H1 (cell line): ENCODE results near the gene CCDC81. TPM values are rescaled to one million over a fixed set of nuclear protein-coding genes. Genes with fewer than 3 reads are reported as not detected.

Experiments used
- CTCF ChIA-PET: fragments of 300-600 bp; sonication (Branson Sonifier 250); formaldehyde crosslinking; loops from one replicate; lab custom pipeline; 2021; ENCODE audit not compliant: partially characterized antibody; lab: Charles Lee
- POLR2A ChIA-PET: fragments of 300-600 bp; sonication (Branson Sonifier 250); formaldehyde crosslinking; loops from one replicate; lab custom pipeline; 2021; ENCODE audit warnings: inconsistent platforms; ENCODE audit not compliant: partially characterized antibody; lab: Charles Lee
- DNase-seq, 2 experiments: peaks; one replicate each; pipeline versions ENCODE4 v3.0.0 to v3.0.0-alpha.2; 2010 to 2022; ENCODE audit warnings: low spot score in 2 of 2, low read depth in 1 of 2, mixed read lengths in 1 of 2
- FAIRE-seq: peaks from 2 replicates; lab custom pipeline; 2011; peaks lifted over from hg19 to GRCh38; lab: Jason Lieb, UNC
- H2AFZ ChIP-seq: 2 replicates; pipeline ENCODE4 v1.8.1; 2012; ENCODE audit warnings: low read length, inconsistent platforms
- H2AK5ac ChIP-seq: 2 replicates; pipeline ENCODE4 v1.6.1; 2013; ENCODE audit warnings: low read depth, low read length
- H2BK120ac ChIP-seq: replicated peaks from 2 replicates; pipeline ENCODE3; 2013; ENCODE audit warnings: low read depth, low read length, inconsistent platforms
- H2BK12ac ChIP-seq: 2 replicates; pipeline ENCODE4 v1.6.1; 2013; ENCODE audit warnings: low read depth, low read length
- H2BK15ac ChIP-seq: 2 replicates; pipeline ENCODE4 v1.6.1; 2013; ENCODE audit warnings: low read length
- H2BK20ac ChIP-seq: 2 replicates; pipeline ENCODE4 v1.6.1; 2013; ENCODE audit warnings: low read length
- H2BK5ac ChIP-seq: 2 replicates; pipeline ENCODE4 v1.6.1; 2013; ENCODE audit warnings: low read depth, low read length
- H3K14ac ChIP-seq: 2 replicates; pipeline ENCODE4 v1.6.1; 2013; ENCODE audit warnings: inconsistent platforms; ENCODE audit not compliant: insufficient read length
- H3K18ac ChIP-seq: 2 replicates; pipeline ENCODE4 v1.6.1; 2013; ENCODE audit warnings: low read length; ENCODE audit errors: extremely low read depth
- H3K23ac ChIP-seq: 2 replicates; pipeline ENCODE4 v1.6.1; 2013; ENCODE audit warnings: inconsistent platforms; ENCODE audit not compliant: insufficient read length
- H3K23me2 ChIP-seq: 2 replicates; pipeline ENCODE4 v1.6.1; 2013; ENCODE audit warnings: low read depth, low read length
- H3K27ac ChIP-seq: 2 replicates; pipeline ENCODE4 v1.6.1; 2011; ENCODE audit warnings: low read depth, low read length, inconsistent platforms
- H3K27me3 ChIP-seq, 4 experiments: replicated peaks in 1 of 4; 1 replicate in 1 of 4; 2 replicates in 3 of 4; pipeline versions ENCODE4 v1.6.1 to v1.8.1; 2011 to 2013; ENCODE audit warnings: low read length in 3 of 4, mild to moderate bottlenecking in 3 of 4, inconsistent platforms in 2 of 4, mixed read lengths in 2 of 4, moderate library complexity in 1 of 4; ENCODE audit not compliant: control insufficient read depth in 3 of 4, insufficient read depth in 3 of 4; ENCODE audit errors: extremely low read depth in 1 of 4
- H3K36me3 ChIP-seq, 4 experiments: 2 replicates each; pipeline versions ENCODE4 v1.6.1 to v1.8.1; 2011 to 2013; ENCODE audit warnings: mild to moderate bottlenecking in 4 of 4, low read length in 3 of 4, moderate library complexity in 2 of 4, control low read depth in 1 of 4, inconsistent platforms in 1 of 4; ENCODE audit not compliant: insufficient read depth in 4 of 4, control insufficient read depth in 2 of 4
- H3K4ac ChIP-seq: replicated peaks from 2 replicates; pipeline ENCODE3; 2013; ENCODE audit warnings: low read length, low read depth, mixed read lengths, inconsistent platforms; ENCODE audit not compliant: insufficient read length
- H3K4me1 ChIP-seq, 4 experiments: replicated peaks in 1 of 4; 1 replicate in 1 of 4; 2 replicates in 3 of 4; pipeline versions ENCODE4 v1.6.1 to v1.8.1; 2011 to 2013; ENCODE audit warnings: low read length in 3 of 4, inconsistent platforms in 2 of 4, mixed read lengths in 1 of 4; ENCODE audit not compliant: insufficient read depth in 4 of 4, control insufficient read depth in 3 of 4
- H3K4me2 ChIP-seq, 2 experiments: 2 replicates each; pipeline versions ENCODE4 v1.6.1 to v1.8.1; 2011 to 2013; ENCODE audit warnings: low read depth in 2 of 2, low read length in 2 of 2, control low read depth in 1 of 2, inconsistent platforms in 1 of 2, mild to moderate bottlenecking in 1 of 2; ENCODE audit not compliant: insufficient read depth in 1 of 2
- H3K4me3 ChIP-seq, 4 experiments: fragments of 200-600, 300-600 bp in 1 of 4; sonication (generic), shearing (Covaris generic), sonication (Bioruptor Twin) in 1 of 4; 2 replicates each; pipeline versions ENCODE4 v1.5.1 to v1.8.1; 2011 to 2016; ENCODE audit warnings: low read length in 4 of 4, low read depth in 3 of 4, control low read depth in 2 of 4, inconsistent platforms in 2 of 4, mild to moderate bottlenecking in 2 of 4, mixed read lengths in 1 of 4, moderate library complexity in 1 of 4; ENCODE audit not compliant: insufficient read depth in 2 of 4; ENCODE audit errors: extremely low read depth in 1 of 4
- H3K56ac ChIP-seq: replicated peaks from 2 replicates; pipeline ENCODE3; 2013; ENCODE audit warnings: low read depth, mild to moderate bottlenecking, mixed read lengths, low read length, inconsistent platforms; ENCODE audit not compliant: insufficient read length
- H3K79me1 ChIP-seq: 2 replicates; pipeline ENCODE4 v1.6.1; 2013; ENCODE audit warnings: low read depth, low read length, control low read depth
- H3K79me2 ChIP-seq, 2 experiments: 2 replicates each; pipeline versions ENCODE4 v1.6.1 to v1.8.1; 2012 to 2013; ENCODE audit warnings: low read length in 2 of 2, mild to moderate bottlenecking in 2 of 2, inconsistent platforms in 1 of 2; ENCODE audit not compliant: insufficient read depth in 2 of 2, control insufficient read depth in 1 of 2
- H3K9ac ChIP-seq, 4 experiments: replicated peaks in 1 of 4; 1 replicate in 1 of 4; 2 replicates in 3 of 4; pipeline versions ENCODE4 v1.6.1 to v1.8.1; 2011 to 2013; ENCODE audit warnings: low read depth in 3 of 4, low read length in 3 of 4, control low read depth in 2 of 4, mild to moderate bottlenecking in 2 of 4, moderate library complexity in 2 of 4, inconsistent platforms in 1 of 4; ENCODE audit errors: extremely low read depth in 1 of 4
- H3K9me3 ChIP-seq, 2 experiments: 2 replicates each; pipeline versions ENCODE4 v1.6.1 to v1.8.1; 2012 to 2013; ENCODE audit warnings: mild to moderate bottlenecking in 2 of 2, moderate library complexity in 2 of 2, control low read depth in 1 of 2, inconsistent platforms in 1 of 2, low read depth in 1 of 2, low read length in 1 of 2, mixed read lengths in 1 of 2; ENCODE audit not compliant: insufficient read depth in 2 of 2
- H4K20me1 ChIP-seq, 2 experiments: replicated peaks in 1 of 2; 2 replicates each; pipeline versions ENCODE3 to v1.8.1; 2011 to 2013; ENCODE audit warnings: inconsistent platforms in 2 of 2, low read length in 2 of 2, mild to moderate bottlenecking in 1 of 2; ENCODE audit not compliant: insufficient read depth in 2 of 2, control insufficient read depth in 1 of 2
- H4K5ac ChIP-seq: 2 replicates; pipeline ENCODE4 v1.6.1; 2013; ENCODE audit warnings: low read length, low read depth, mixed read lengths, inconsistent platforms; ENCODE audit not compliant: insufficient read length
- H4K8ac ChIP-seq: 2 replicates; pipeline ENCODE4 v1.8.0; 2013; ENCODE audit warnings: mild to moderate bottlenecking, moderate library complexity, low read length, inconsistent platforms; ENCODE audit not compliant: insufficient read depth; ENCODE audit errors: extremely low read depth
- H4K91ac ChIP-seq: replicated peaks from 2 replicates; pipeline ENCODE3; 2013; ENCODE audit warnings: low read length, mixed read lengths, inconsistent platforms; ENCODE audit not compliant: insufficient read length
- ASH2L ChIP-seq: fragments of 200-600, 300-600 bp; sonication (generic); IDR thresholded peaks from one replicate; pipeline ENCODE4 v1.7.1; 2017; ENCODE audit warnings: low read length
- BACH1 ChIP-seq: IDR thresholded peaks from 2 replicates; pipeline ENCODE4 v1.6.1; 2012; ENCODE audit warnings: low read length, improper control_type of control experiment
- BRCA1 ChIP-seq: IDR thresholded peaks from 2 replicates; pipeline ENCODE4 v1.6.1; 2012; ENCODE audit warnings: low read depth, low read length, improper control_type of control experiment
- CBX8 ChIP-seq: fragments of 300-800, 300-1000 bp; sonication (generic); IDR thresholded peaks from 2 replicates; pipeline ENCODE4 v1.7.1; 2016; ENCODE audit warnings: low read depth, low read length, borderline replicate concordance
- CHD1 ChIP-seq: IDR thresholded peaks from 2 replicates; pipeline ENCODE4 v1.6.1; 2012; ENCODE audit warnings: low read depth, low read length, improper control_type of control experiment
- EGR1 ChIP-seq: IDR thresholded peaks from 2 replicates; pipeline ENCODE4 v1.6.1; 2011; ENCODE audit warnings: low read depth, low read length, borderline replicate concordance
- GABPA ChIP-seq: IDR thresholded peaks from 2 replicates; pipeline ENCODE4 v1.6.1; 2011; ENCODE audit warnings: mild to moderate bottlenecking, low read length, moderate library complexity, borderline replicate concordance; ENCODE audit not compliant: insufficient read depth
- JUN ChIP-seq: IDR thresholded peaks from 2 replicates; pipeline ENCODE4 v1.6.1; 2011; ENCODE audit warnings: low read depth, mild to moderate bottlenecking, improper control_type of control experiment, low read length
- JUND ChIP-seq: IDR thresholded peaks from 2 replicates; pipeline ENCODE4 v1.6.1; 2011; ENCODE audit warnings: mild to moderate bottlenecking, improper control_type of control experiment, low read length
- SIRT6 ChIP-seq: IDR thresholded peaks from one replicate; pipeline ENCODE4 v1.7.1; 2012; ENCODE audit warnings: low read length, inconsistent platforms
- SP1 ChIP-seq: IDR thresholded peaks from 2 replicates; pipeline ENCODE4 v1.6.1; 2011; ENCODE audit warnings: low read depth, low read length
- SP4 ChIP-seq: IDR thresholded peaks from 2 replicates; pipeline ENCODE4 v1.6.1; 2012; ENCODE audit warnings: low read length, inconsistent platforms
- SUZ12 ChIP-seq: fragments of 200-600 bp; sonication (generic); IDR thresholded peaks from 2 replicates; pipeline ENCODE4 v1.6.1; 2012; ENCODE audit warnings: mild to moderate bottlenecking, inconsistent platforms, low read length, moderate library complexity, mixed read lengths
- TCF12 ChIP-seq: IDR thresholded peaks from 2 replicates; pipeline ENCODE4 v1.6.1; 2011; ENCODE audit warnings: low read depth, mild to moderate bottlenecking, low read length
- whole genome bisulfite sequencing, 2 experiments: shearing (Covaris generic) in 1 of 2; methylation state at CpG; one replicate each; pipeline versions ENCODE4 v1.1.6 to v1.1.7; 2013 to 2015; ENCODE audit warnings: low lambda C conversion rate in 2 of 2, mixed read lengths in 2 of 2, inconsistent platforms in 1 of 2, low coverage in 1 of 2, missing lambda C conversion rate in 1 of 2; ENCODE audit not compliant: insufficient replicate concordance in 2 of 2, insufficient coverage in 1 of 2, insufficient read length in 1 of 2; ENCODE audit errors: extremely low coverage in 1 of 2, missing lambda C conversion rate in 1 of 2; 5-methylcytosine and 5-hydroxymethylcytosine counted together
- polyA plus RNA-seq, 7 experiments: library from polyadenylated mRNA; depleted of rRNA in 3 of 7; stranded (reverse) in 5 of 7; unstranded in 2 of 7; fragments of >200 nt in 5 of 7; fragments of 200-250 nt in 2 of 7; gene quantifications; 1 replicate in 5 of 7; 2 replicates in 1 of 7; 4 replicates in 1 of 7; pipeline versions ENCODE4 v1.2.1 to v1.2.3, GENCODE V29; 2011 to 2013; ENCODE audit warnings: missing spikeins in 2 of 7, mixed read lengths in 2 of 7
- total RNA-seq: library from RNA; stranded (reverse); fragmentation: NEBNext Ultra II Directional; extraction: Animal tissue kit (Norgen Biotek cat#: 25700); gene quantifications from 2 replicates; pipeline ENCODE4 v1.2.1, GENCODE V29; 2021

The CCDC81 gene
- total and polyA plus RNA-seq, 2 of the 8 experiments (the other 6 are each of a cell fraction or from before 2014, with no cell fraction given), result 0.30 to 0.58 TPM

DNA sequence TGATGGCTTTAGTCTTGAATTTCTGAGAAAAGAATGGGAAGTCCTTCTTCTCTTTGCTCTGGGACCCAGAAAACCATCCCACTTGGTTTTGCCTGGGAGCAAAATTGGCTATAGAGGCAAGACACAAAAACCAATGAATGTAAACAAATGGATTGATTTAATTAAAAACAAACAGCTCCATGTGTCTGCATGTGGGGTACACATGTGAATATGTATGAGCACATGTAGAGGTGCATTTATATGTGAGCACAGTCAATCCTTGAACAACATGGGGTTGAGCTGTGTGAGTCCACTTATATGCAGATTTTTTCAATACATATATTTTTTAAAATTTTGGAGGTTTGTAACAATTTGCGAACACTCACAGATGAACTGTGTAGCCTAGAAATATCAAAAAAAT is 87.2 kb downstream of the CCDC81 start:
- ChIA-PET POLR2A (no interaction called here), CTCF (interaction anchor here (1.4 to 3.9 kb wide), 4 partner anchors 12 to 147 kb away, joined by 3 to 23 read pairs (median 8); no protein-coding TSS in a partner anchor)
- H3K9me3 ChIP-seq, result no peaks in the 10 kb centered on the region
- H2BK5ac ChIP-seq, result no peak overlapping the region
- H3K4me1 ChIP-seq, result no peaks in the 10 kb centered on the region; a peak in 1 of 7 replicates
- no peak overlapping the region for H3K23ac ChIP-seq
- no peak overlapping the region for H3K9ac ChIP-seq
- H2AK5ac ChIP-seq, result no peak overlapping the region
- H3K56ac ChIP-seq, result no peak overlapping the region
- no peak overlapping the region for H2BK12ac ChIP-seq
- no peak overlapping the region for H2BK20ac ChIP-seq
- H3K4me3 ChIP-seq, result no peak overlapping the region
- no peaks in the 10 kb centered on the region for H3K79me1 ChIP-seq
- no peaks in the 10 kb centered on the region for H3K27me3 ChIP-seq
- no peak for FAIRE-seq
- H3K14ac ChIP-seq, result no peak overlapping the region
- no peak overlapping the region for H2BK120ac ChIP-seq
- H2AFZ ChIP-seq, result no peak overlapping the region
- no peak overlapping the region for H3K4ac ChIP-seq
- H3K23me2 ChIP-seq, result no peaks in the 10 kb centered on the region; the same call in 1 of the 2 replicates
- H3K36me3 ChIP-seq, result no peaks in the 10 kb centered on the region
- 93% methylated on average over 1 of the region's 1 CpG; no CpG with 5 or more reads in 1 of the 2 experiments for WGBS, 2 experiments
- no peak overlapping the region for H3K18ac ChIP-seq
- DNase-seq, result no peak
- H2BK15ac ChIP-seq, result no peak overlapping the region
- no peak overlapping the region for H3K27ac ChIP-seq
- TF ChIP-seq GABPA (no peak), SIRT6 (no peak), BRCA1 (no peak), JUND (no peak), BACH1 (no peak), CBX8 (no peak), ASH2L (no peak), JUN (no peak), CHD1 (no peak), EGR1 (no peak), SP1 (no peak), TCF12 (no peak), SUZ12 (no peak), SP4 (no peak)
- no peaks in the 10 kb centered on the region for H3K79me2 ChIP-seq
- no peak overlapping the region for H4K5ac ChIP-seq
- no peak overlapping the region for H4K91ac ChIP-seq
- H4K8ac ChIP-seq, result no peak overlapping the region
- H4K20me1 ChIP-seq, result peaks cover 0 to 1% of the 10 kb centered on the region in 2 experiments
- no peak overlapping the region for H3K4me2 ChIP-seq
